Activated gamma-delta T cell (primary cell): ENCODE measurements around the gene GRIK5.
"Not testable (repeated sequence)": the region's sequence is repeated elsewhere in the genome, so short reads cannot be mapped to it uniquely, and the experiment has no call there.

ENCODE experiments used
- DNase-seq: peaks from one replicate; lab custom pipeline; 2025; lab: John Stamatoyannopoulos, UW
- total RNA-seq, 2 donors: gene quantifications; one replicate each; lab custom pipeline; 2026; lab: John Stamatoyannopoulos, UW

GRIK5 gene
- 0.31 to 1.1 reads per million in 2 donors for total RNA-seq

DNA sequence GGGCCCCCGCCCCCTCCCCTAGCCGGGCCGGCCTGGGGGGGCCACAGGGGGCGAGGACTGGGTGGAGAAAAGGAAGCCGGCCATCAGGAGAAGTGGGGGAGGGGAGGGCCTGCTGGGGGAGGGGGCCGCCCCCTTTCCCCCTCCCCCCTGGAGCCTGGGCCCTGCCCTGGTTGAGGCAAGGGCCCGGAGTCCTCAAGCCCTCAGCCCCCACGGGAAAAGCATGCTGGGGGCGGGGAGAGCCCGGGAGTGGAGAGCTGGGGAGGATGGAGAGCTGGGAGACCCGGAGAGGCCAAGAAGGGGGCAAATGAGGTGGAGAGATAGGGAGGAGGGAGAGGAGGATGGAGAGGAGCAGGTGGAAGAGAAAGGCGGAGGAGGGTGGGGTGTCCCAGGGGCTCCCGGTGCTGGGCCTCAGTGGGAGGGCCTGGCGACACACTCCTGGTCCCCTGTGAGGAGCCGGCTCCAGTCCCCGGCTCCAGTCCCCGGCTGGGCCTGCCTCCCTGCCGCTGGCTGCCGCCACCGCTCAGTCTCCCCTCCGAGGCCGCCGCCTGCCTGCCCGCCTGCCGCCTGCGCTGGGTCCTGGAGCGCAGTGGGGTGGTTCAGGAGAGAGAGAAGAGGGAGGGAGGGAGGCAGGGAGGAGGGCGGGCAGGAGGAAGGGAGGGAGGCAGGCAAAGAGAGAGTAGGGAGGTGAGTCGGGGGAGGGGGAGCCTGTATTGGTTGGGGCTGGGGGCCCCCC, at the start of gene GRIK5:
TSS of gene GRIK5 (minus strand) at position 588 of the 733 bp plus-strand sequence. CDS start 4,436 bp downstream, outside the sequence.
- no peak for DNase-seq

- no peak for DNase-seq
Observed at GRCh38 chr19:42117076-42117475, 47.1 kb upstream of the GRIK5 start.

- DNase-seq, result no peak
Observed at GRCh38 chr19:42116308-42117075, 46.5 kb upstream of the GRIK5 start.

DNA sequence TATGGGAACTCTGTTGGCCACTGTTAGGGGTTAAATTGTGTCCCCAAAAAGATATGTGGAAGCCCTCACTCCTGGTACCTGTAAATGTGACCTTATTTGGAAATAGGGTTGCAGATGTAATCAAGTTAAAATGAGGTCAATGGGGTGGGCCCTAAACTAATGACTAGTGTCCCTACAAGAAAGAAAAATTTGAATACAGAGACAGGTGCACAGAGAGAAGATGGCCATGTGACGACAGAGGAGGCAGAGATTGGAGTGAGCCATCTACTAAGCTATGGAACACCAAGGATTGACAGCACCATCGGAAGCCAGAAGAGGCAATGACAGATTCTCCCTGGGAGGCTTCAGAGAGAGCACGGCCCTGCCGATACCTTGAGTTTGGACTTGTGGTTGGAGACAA, 45.7 kb upstream of the GRIK5 start:
- DNase-seq, result no peak

DNA sequence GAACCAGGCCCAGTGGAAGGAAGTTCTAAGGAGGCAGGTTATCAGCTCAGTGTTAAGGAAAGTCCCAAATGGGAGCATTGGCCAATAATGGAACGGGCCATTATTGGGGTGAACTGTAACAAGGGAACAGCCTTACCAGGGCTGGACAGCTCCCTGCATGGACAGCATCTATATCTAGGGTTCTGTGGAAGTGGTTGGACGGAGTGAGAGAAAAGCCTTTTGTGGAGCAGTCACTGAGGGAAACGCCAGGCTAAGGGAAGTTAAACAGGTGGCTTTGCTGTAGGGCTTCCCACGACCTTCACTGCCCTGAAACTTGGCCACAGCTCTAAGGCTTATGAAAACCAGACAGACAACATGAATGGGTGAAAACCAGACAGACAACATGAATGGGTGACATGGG, 45.2 kb upstream of the GRIK5 start:
- no peak for DNase-seq

- DNase-seq, result no peak
Observed at GRCh38 chr19:42114412-42114811, 44.4 kb upstream of the GRIK5 start.

DNA sequence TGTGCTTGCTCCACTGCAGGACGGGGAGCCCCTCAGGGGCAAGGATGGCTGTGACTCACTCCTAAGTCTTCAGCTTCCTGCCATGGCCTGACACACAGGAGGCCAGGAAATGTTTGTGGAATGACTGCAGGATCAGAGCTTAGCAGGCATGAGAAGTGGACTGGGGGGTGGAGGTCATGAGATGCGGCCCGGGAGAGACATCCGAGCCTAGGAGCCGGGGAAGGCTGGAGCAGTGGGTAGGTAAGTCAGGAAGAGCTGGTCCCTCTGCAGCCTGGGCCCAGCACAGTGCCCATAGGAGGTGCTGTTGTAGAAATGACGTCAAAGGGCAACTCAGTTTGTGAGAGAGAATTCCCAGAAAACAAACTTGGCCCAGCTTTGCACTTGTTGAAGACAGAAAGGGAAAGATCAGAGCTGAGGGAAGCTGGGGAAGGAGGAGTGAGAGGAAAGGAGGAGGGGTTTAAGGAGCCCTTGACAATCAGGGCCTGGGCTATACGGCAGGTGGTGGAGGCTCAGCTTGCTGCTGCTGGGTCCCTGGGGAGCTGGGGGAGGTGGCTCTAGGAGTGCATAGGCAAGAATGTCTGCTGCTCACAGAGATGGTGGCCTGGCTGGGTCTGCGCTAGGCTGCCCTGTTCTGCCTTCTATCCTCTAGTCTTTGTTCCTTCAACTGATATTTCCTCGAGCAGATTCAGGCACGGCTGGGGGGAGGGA, 43.8 kb upstream of the GRIK5 start:
- DNase-seq, result no peak

DNA sequence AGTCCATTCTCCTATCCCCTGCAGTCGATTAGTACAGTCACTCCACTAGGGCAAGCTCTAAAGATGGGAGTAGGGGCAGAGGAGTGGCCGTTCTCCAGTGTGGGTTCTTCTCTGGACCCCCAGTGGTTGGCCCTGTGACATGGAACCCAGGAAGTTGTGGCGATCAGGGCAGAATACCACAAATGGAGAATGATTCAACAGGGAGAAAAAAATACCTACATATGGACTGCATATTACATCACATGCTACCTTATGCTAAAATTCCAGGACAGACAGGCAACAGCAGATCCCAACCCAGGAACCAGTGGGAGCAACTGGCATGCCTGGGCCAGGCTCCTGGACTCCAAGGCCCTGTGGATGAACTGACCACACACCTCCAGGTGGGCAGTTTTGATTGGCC, 41.8 kb upstream of the GRIK5 start:
- no peak for DNase-seq

DNA sequence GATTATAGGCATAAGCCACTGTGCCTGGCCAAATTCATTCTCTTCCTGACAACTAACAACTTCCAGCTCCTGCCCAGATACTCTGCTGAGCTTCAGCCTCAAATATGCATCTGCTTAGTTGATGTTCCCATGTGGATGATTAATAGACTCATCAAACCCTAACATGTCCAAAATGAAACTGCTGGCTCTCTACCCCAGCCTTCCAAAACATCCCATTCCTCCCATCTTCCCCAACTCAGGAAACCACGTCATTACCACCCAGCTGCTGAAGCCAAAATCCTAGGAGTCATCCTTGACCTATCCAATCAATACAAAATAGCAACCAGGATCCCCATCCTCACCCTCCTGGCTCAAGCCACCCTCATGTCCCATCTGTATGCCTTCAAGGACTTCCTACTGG, 41.4 kb upstream of the GRIK5 start:
- DNase-seq, result no peak

DNA sequence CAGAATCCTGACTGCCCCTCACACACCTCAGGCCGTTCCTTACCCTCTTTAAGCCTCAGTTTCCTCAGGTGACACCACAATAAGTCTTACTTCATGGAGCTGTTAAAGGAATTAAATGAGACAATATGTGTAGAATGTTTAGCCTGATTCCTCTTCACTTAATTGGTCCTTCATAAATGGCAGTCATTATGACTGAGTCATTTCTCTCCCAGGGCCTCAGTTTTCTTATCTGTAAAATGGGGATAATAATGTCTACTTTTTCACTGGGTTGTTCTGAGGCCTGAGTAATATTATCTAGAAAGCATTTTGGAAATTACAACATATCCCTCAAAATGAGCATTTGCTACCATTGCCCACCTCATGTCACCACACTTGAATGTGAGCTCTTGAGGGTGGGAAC, 40.7 kb upstream of the GRIK5 start:
- no peak for DNase-seq

- DNase-seq, result no peak
Observed at GRCh38 chr19:42109896-42110295, 39.9 kb upstream of the GRIK5 start.

DNA sequence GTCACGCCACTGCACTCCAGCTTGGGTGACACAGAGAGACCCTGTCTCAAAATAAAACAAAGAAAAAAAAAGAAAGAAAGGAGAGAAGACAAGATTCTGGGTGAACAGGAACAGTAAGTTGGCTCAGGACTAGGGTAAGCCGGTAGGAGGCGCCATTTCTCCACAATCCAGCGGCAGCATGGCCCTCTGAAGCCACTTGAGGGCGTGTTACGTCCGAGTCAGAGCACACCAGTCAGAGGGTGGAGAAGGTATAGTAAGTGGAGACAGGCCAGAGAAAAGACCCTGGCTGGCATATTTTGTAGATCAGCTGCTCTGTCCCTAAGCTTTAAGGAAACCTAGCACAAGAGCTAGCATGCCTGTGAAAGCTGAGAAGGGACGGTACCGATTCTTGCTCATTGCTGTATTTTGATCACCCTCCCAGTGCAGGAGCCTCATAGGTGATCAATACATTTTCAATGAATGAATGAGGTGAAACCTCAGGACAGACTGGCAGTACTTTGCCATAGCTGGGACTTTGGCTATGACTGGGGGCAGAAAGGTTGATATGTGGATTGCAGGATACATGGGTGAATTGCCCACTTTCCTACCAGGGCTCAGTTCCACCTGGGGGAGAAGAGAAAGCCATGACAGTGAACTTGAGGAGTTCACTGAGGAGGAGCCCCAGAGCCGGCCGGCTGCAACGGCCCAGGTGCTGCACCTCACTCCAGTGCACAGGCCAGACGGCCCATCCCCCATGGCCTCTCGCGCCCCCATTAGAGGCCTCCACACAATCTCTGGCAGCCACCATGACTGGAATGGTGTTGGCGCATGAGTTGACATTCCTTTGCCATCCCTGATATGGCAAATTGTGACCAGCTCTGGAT, 38.8 kb upstream of the GRIK5 start:
- DNase-seq, result no peak

- DNase-seq, result no peak
Observed at GRCh38 chr19:42105368-42105767, 35.4 kb upstream of the GRIK5 start.

DNA sequence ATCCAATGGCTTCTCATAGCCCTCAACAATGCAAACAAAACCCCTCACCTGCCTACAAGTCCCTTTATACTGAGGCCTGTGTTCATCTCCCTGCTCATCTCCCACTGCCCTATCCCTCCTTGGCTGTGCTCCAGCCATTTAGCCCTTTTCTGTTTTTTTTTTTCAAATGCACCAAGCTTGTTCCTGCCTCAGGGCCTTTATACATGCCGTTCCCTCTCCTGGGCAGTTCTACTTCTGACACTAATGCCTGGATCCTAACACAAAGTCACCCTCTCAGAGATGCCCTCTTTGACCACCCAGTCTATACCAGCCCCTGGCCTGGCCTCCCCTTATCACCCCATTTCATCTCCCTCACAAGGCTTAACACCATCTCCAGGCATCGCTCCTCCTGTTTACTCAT, 32.9 kb upstream of the GRIK5 start:
- DNase-seq, result no peak

GRCh38 chr19:42100241-42100640, 30.2 kb upstream of the GRIK5 start:
- not testable (repeated sequence) for DNase-seq

DNA sequence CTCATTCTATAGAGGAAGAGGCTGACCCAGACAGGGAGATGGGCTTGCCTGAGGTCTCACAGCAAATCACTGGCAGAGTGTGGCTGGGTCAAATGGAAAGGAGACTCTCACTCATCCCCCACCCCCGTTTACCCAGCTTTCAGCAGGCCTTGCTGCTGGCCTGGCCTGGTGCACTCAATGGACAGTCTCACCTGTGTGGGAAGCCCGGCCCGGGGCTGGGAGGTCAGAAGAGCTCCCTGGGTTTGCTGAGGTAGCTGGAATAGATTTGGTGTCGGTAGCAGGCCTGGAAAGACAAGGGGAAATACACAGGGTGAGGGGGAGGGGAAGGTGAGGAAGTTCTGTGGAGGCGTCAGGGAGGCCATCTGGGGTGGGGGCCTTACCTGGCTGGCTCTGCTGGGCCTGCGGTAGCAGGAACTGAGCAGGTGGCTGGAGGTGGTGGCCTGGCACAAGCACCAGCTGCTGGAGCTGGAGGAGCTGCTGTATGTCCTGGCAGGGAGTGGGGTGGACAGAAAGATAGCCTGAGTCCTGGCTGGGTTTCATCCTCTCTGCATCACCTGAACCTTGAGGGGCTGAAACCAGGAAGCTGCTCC, 29.4 kb upstream of the GRIK5 start:
- DNase-seq, result no peak

GRCh38 chr19:42098781-42099180, 28.8 kb upstream of the GRIK5 start:
- DNase-seq, result no peak

DNA sequence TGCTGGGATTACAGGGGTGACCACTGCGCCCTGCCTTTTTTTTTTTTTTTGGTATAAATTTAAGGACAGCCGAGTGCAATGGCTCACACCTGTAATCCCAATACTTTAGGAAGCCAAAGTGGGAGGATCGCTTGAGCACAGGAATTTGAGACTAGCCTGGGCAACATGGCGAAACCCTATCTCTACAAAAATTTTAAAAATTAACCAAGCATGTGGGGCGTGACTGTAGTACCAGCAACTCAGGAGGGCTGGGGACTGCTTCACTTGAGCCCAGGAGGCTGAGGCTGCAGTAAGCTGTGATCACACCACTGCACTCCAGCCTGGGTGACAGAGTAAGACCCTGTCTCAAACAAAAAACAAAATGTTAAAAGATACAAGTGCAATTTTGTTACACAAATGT, 27.5 kb upstream of the GRIK5 start:
- no peak for DNase-seq

- DNase-seq, result no peak
Observed at GRCh38 chr19:42096255-42096837, 26.3 kb upstream of the GRIK5 start.

DNA sequence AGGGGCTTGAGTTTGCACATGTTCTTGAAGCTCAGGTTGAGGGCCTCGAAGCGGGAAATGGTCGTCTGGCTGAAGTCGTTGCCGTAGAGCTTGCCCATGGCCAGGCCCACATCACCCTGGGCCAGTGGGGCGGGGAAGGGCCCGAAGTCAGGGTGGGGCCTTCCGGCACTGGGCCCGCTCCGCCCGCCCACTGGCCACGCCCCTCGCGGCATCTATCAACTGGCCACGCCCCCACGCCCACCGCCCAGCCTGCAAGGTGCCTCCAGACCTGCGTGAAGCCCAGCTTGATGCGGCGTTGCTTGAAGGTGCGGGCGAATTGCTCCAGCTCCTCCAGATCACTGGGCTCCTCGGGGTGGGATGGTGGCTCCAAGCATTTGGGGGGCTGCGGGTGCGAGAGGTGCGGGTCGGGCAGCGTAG, 25.8 kb upstream of the GRIK5 start:
- no peak for DNase-seq
